Skeletal muscle satellite cell (primary cell): ENCODE measurements around the gene PNPLA6.
A peak's percentile ranks its signal among the peaks of the same experiment; 100 is the strongest.

Experiments used
- H3K27me3 ChIP-seq: 2 replicates; pipeline ENCODE4 v1.7.0; 2013; ENCODE audit warnings: low read length; ENCODE audit not compliant: control insufficient read depth, insufficient read depth
- H3K36me3 ChIP-seq: 2 replicates; pipeline ENCODE4 v1.7.0; 2013; ENCODE audit warnings: mild to moderate bottlenecking, control low read depth, low read length; ENCODE audit not compliant: insufficient read depth
- H3K4me1 ChIP-seq: 2 replicates; pipeline ENCODE4 v1.7.0; 2013; ENCODE audit warnings: low read length; ENCODE audit not compliant: control insufficient read depth, insufficient read depth
- H3K4me2 ChIP-seq: 2 replicates; pipeline ENCODE4 v1.7.0; 2013; ENCODE audit warnings: mild to moderate bottlenecking, low read length
- H3K4me3 ChIP-seq: 2 replicates; pipeline ENCODE4 v1.7.0; 2013; ENCODE audit warnings: low read length
- H3K9ac ChIP-seq: 2 replicates; pipeline ENCODE4 v1.7.0; 2013; ENCODE audit warnings: mild to moderate bottlenecking, low read depth, low read length, moderate library complexity
- H3K9me3 ChIP-seq: replicated peaks from 2 replicates; pipeline ENCODE4 v1.7.0; 2013; ENCODE audit warnings: mild to moderate bottlenecking, control low read depth, low read length

PNPLA6 gene

DNA sequence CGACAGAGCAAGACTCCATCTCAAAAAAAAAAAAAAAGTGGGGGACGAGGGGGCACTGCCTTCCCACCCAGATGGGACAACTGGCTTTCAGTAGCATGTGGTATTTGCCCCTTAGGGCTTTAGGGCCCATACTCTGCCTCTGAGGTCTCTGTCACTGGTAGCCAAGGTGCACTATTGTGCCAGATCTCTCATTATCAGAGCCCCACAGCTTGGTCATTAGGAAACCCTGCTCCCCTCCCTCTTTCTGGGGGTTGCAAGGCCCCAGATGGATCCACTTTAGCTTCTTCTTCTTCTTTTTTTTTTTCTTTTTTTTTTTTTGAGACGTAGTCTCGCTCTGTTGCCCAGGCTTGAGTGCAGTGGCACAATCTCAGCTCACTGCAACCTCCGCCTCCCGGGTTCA lies 30.8 kb upstream of the PNPLA6 start:
- peaks cover 16% of the 10 kb centered on the region for H3K27me3 ChIP-seq
- H3K4me2 ChIP-seq, result no peak overlapping the region
- no peaks in the 10 kb centered on the region for H3K36me3 ChIP-seq
- no peak overlapping the region for H3K4me3 ChIP-seq
- H3K4me1 ChIP-seq, result peaks cover 8% of the 10 kb centered on the region
- no peaks in the 10 kb centered on the region for H3K9me3 ChIP-seq
- H3K9ac ChIP-seq, result no peak overlapping the region

DNA sequence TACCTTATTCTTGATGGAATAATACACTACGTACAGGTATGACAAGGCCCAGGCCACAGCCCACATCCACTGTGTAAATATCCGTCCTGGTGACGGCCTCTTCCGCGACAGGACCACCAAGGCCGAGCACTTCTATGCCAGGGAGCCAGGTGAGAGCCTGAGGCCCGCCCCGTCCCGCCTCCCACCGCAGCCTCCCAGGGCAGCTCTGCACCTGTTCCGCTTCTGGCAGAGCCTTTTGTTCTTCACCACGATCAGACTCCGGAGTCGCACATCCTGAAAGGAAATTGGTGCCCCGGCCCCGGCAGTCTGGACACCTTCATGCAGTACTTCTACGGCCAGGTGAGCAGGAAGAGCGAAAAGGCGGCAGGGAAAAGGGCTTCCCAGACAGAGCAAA lies 30.2 kb upstream of the PNPLA6 start:
- Histone ChIP-seq H3K36me3 (no peaks in the 10 kb centered on the region), H3K9ac (no peak overlapping the region), H3K4me1 (peaks cover 8% of the 10 kb centered on the region), H3K27me3 (peaks cover 12% of the 10 kb centered on the region), H3K4me3 (no peak overlapping the region), H3K4me2 (no peak overlapping the region), H3K9me3 (no peaks in the 10 kb centered on the region)

DNA sequence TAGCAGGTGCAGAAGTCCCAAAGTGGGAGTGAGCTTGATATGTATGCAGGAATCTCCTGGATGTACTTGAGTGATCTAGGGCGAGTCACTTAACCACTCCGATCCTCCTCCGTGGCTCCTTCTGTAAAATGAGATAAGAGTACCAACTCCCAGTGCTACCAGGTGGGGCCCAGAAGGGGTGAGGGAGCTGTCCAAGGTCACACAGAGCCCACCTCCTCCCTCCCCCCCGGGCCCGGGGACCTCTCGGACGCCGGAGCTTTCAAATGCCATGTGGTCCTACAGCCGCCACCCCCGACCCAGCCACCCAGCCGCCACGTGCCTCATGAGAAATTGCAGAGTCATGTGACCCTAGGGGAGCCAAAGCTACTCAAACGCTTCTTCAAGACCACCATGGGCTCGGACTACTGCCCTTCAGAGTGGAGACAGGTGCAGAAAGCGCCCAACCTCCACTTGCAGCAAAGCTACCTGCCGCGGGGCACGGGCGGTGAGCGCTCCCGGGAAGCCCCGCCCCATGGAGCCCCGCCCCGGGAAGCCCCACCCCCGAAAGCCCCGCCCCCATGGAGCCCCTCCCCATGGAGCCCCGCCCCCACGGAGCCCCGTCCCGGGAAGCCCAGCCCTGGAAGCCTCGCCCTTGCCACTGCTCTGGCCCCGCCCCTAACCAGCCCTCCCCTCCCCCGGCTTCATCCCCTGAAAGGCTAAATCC lies 29.7 kb upstream of the PNPLA6 start:
- Histone ChIP-seq H3K27me3 (peaks cover 12% of the 10 kb centered on the region), H3K9ac (no peak overlapping the region), H3K9me3 (no peaks in the 10 kb centered on the region), H3K4me3 (no peak overlapping the region), H3K4me2 (no peak overlapping the region), H3K36me3 (no peaks in the 10 kb centered on the region), H3K4me1 (peaks cover 8% of the 10 kb centered on the region)

DNA sequence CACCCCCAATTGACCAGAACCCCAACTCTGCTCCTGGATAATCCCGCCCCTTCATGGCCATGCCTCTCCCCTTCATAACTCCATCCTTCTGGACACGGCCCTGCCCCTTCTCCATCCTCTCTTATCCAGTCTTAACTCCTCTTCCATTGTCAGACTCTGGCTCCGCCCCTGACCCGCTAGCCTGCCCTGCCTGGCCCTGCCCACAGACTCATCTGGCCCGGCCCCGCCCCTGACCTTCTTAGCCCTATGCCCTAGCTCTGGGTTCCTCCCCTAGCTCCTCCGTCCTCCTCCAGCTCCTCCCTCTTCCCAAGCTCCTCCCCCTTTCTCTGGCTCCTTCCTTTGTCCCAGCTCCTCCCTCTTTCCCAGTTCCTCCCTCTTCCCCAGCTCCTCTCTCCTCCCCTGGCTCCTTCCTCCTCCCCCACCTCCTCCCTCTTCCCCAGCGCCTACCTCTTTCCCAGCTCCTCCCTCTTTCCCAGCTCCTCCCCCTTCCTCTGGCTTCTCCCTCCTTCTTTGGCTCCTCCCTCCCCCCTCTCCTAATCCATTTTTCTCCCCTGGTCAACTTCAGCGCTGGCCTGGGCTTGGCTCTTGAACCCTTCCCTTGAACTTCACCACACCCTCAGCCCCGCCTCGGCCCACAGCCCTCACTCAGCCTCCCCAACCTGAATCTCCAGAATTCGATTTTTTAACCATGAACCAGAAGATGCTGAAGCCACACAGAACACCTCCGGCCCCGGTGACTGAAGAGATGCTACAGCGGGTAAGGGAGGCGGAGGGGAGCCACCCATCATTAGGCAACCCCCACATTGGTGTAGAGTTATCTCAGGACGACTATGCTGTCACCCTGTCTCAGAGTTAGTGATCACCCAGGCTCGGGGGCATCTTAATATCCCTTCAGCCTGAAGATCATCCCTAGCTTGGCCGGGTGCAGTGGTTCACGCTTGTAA lies 28.9 kb upstream of the PNPLA6 start:
- H3K4me3 ChIP-seq, result no peak overlapping the region
- no peaks in the 10 kb centered on the region for H3K36me3 ChIP-seq
- no peak overlapping the region for H3K4me2 ChIP-seq
- H3K9me3 ChIP-seq, result no peaks in the 10 kb centered on the region
- H3K9ac ChIP-seq, result no peak overlapping the region
- peaks cover 8% of the 10 kb centered on the region for H3K4me1 ChIP-seq
- peaks cover 10% of the 10 kb centered on the region for H3K27me3 ChIP-seq

DNA sequence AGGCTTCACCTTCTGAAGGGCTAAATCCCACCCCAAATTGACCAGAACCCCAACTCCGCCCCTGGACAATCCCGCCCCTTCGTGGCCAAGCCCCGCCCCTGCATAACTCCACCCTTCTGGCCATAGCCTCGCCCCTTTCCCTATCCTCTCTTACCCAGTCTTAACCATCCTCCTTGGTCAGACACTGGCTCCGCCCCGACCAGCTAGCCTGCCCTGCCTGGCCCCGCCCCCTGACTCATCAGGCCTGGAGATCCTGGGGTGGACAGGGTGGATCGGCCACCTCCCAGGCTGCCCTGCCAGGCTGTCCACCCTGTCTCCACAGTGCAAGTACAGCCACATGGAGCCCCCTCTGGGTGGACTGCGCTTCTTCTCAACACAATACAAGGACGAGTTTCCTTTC lies 27.6 kb upstream of the PNPLA6 start:
- no peaks in the 10 kb centered on the region for H3K9me3 ChIP-seq
- H3K36me3 ChIP-seq, result no peaks in the 10 kb centered on the region
- peaks cover 8% of the 10 kb centered on the region for H3K4me1 ChIP-seq
- no peak overlapping the region for H3K9ac ChIP-seq
- H3K4me3 ChIP-seq, result no peak overlapping the region
- peaks cover 5% of the 10 kb centered on the region for H3K27me3 ChIP-seq
- H3K4me2 ChIP-seq, result peak overlapping the region; percentile 25

DNA sequence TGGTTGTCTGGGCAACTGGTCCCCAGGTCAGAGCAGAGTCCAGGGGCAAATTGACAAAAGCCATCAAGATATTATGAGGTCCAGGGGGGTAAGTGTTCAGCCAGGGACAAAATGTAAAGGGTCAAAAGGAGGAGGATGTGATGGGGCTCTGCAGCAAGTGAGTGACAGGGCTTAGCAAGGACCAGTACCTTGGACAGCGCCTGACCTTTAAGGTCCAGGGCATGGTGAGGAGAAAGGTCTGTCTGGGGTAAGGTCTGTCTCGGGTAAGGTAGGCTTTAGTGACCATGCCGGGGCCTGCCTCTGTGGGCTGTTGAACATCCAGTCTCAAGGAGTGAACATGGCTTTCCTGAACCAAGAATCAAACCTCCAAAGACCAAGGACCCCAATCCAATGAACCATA lies 25.9 kb upstream of the PNPLA6 start:
- Histone ChIP-seq H3K4me3 (no peak overlapping the region), H3K27me3 (peaks cover 5% of the 10 kb centered on the region), H3K9me3 (no peaks in the 10 kb centered on the region)

DNA sequence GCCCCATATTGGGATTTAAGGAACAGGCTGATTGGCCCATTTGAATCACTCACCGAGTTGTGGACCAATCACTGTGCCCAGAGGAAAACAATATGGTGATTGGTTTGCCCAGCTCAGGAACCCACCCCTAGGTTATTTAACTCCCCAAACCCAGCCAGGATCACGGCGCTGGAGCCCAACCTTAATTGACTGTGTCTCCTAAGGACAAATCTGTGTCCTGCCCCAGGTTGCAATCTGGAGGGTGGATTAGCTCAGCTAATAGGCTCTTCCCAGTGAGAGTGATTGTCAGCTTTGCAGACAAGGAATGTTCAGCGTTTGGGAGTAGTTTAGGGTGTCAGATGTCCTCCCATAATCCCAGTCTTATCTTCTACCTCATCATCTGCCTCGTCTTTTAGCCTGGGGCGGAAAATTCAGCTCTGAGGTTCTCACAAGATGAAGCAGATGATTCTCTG lies 23.1 kb upstream of the PNPLA6 start:
- H3K9ac ChIP-seq, result no peak overlapping the region
- peaks cover 19% of the 10 kb centered on the region for H3K4me1 ChIP-seq
- no peaks in the 10 kb centered on the region for H3K9me3 ChIP-seq
- no peaks in the 10 kb centered on the region for H3K36me3 ChIP-seq
- H3K4me3 ChIP-seq, result no peak overlapping the region
- no peak overlapping the region for H3K4me2 ChIP-seq
- H3K27me3 ChIP-seq, result peaks cover 5% of the 10 kb centered on the region

More for the DNA sequence above, 25.9 kb upstream of the PNPLA6 start:
- H3K9ac ChIP-seq, result no peak overlapping the region
- no peak overlapping the region for H3K4me2 ChIP-seq
- H3K4me1 ChIP-seq, result peaks cover 8% of the 10 kb centered on the region
- H3K36me3 ChIP-seq, result no peaks in the 10 kb centered on the region

DNA sequence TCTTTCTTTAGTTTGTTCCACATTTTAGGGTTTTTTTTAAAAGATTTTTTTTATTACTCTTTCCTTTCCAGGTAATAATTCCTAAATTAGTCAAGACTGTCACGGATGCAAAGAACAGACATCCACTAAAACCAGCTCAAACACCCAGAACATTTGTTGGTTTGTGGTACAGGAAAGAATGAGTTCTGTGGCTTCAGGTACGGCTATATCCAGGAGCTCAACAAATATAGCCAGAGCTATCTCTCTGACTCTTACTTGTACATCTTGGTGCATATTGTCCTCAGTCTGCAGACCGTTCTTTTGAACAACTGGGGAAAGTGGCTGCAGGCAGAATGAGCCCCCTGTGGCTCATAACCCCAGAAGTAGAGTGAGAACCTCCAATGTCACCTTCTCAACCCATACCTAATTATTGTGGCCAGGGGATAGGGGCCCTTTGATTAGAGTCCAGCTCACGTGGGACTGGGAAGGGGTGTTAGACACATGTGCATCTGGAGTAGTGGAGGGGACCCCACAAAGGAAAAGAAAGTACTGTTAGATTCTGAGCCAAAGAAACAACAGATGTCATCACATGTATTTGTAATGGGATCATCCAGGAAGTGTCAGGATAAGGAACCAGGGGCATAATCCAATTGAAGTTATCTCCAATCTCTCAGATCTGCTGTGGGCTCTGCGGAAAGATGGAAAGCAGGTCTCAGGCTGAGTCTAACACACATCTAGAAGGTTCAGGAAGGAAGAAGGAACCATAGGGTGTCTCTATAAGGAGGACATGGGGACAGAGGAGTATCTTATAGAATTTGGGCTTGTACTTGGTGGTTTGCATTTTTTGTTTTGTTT lies 21.5 kb upstream of the PNPLA6 start:
- Histone ChIP-seq H3K4me1 (peaks cover 15% of the 10 kb centered on the region), H3K4me2 (no peak overlapping the region), H3K36me3 (no peaks in the 10 kb centered on the region), H3K4me3 (no peak overlapping the region), H3K9me3 (no peaks in the 10 kb centered on the region), H3K9ac (no peak overlapping the region), H3K27me3 (peaks cover 5% of the 10 kb centered on the region)

DNA sequence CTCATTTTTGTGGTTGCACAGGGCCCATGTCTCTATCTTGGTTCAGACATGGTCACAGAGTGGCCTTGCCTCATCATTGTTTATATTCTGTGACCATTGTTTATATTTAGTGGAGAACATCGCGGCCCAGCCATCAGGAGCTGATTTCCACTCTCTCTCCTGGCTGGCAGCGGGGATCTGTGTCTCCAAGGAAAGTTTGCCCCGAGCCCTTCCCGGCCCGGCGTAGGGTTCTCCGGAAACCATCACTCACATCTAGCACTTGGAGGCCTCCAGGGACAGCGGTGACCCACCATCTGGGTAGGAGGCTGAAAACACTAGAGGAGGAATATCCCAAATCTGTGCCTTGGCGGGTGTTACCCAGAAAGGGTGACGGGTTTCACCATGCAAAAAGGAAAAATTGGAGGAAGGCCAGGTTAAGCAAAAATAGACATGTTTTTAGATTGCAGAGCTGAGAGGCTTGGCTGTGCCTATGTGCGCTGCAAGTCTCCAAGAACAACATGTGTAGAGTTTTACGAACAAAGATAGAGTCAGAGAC lies 20.3 kb upstream of the PNPLA6 start:
- peak overlapping the region; percentile 80 for H3K4me2 ChIP-seq
- H3K4me3 ChIP-seq, result peak overlapping the region; percentile 87
- peaks cover 2% of the 10 kb centered on the region for H3K36me3 ChIP-seq
- peaks cover 5% of the 10 kb centered on the region for H3K27me3 ChIP-seq
- H3K4me1 ChIP-seq, result peaks cover 15% of the 10 kb centered on the region
- H3K9me3 ChIP-seq, result no peaks in the 10 kb centered on the region
- peak overlapping the region; percentile 84 for H3K9ac ChIP-seq

DNA sequence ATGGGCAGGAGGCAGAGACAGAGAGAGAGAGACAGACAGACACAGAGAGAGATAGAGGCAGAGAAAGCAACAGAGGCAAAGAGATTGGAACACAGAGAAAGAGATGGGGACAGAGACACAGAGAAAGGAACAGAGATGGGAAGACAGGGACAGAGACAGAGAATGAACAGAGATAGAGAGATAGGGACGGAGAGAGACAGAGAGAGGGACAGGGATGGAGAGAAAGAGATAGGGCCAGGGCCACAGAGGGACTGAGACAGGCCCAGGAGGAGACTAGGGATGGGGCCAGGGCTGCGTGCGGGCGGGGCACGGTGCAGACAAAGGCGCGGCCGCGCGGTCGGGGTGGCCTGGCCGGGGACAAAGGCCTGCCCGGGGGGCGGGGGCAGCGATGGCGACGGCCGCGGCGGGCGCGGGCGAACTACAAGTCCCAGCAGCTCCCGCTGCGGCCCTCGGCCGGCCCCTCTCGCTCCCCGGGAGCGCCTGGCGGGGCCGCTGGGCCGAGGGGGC lies 19.8 kb upstream of the PNPLA6 start, which contains the start of gene ZNF358:
Gene ZNF358 (plus strand): TSS at position 459 of the 507 bp plus-strand sequence. CDS start 3,140 bp downstream, outside the sequence.
- H3K9me3 ChIP-seq, result no peaks in the 10 kb centered on the region
- H3K4me1 ChIP-seq, result peaks cover 15% of the 10 kb centered on the region
- peak within 1 kb of the TSS; percentile 96 for H3K4me2 ChIP-seq
- H3K4me3 ChIP-seq, result peak within 1 kb of the TSS; percentile 87
- peaks cover 2% of the 10 kb centered on the region for H3K36me3 ChIP-seq
- H3K27me3 ChIP-seq, result no peaks in the 10 kb centered on the region
- H3K9ac ChIP-seq, result peak within 1 kb of the TSS; percentile 96
